Prostate gland (tissue), 2 donors: ENCODE data around the gene GOLGA6C. TPM values are rescaled to one million over a fixed set of nuclear protein-coding genes. Genes with fewer than 3 reads are reported as not detected.

Experiments used
- DNase-seq: peaks from one replicate; pipeline ENCODE4 v3.0.0-alpha.2; 2019; ENCODE audit warnings: low spot score
- H3K27ac ChIP-seq, 2 donors: fragments of 200-600 bp; sonication (generic); 2 replicates each; pipeline ENCODE4 v1.5.1; 2017 to 2019
- H3K27me3 ChIP-seq: fragments of 200-600 bp; sonication (generic); replicated peaks from 2 replicates; pipeline ENCODE4 v1.5.1; 2019; ENCODE audit not compliant: insufficient read depth
- H3K36me3 ChIP-seq, 2 donors: fragments of 200-600 bp; sonication (generic); 1 replicate in 1 of 2; 2 replicates in 1 of 2; pipeline versions ENCODE4 v1.5.1 to v1.8.1; 2017 to 2019
- H3K4me1 ChIP-seq: fragments of 200-600 bp; sonication (generic); replicated peaks from 2 replicates; pipeline ENCODE4 v1.5.1; 2019
- H3K4me3 ChIP-seq, 2 donors: fragments of 200-600 bp; sonication (generic); 2 replicates each; pipeline ENCODE4 v1.5.1; 2017 to 2019
- H3K9me3 ChIP-seq: fragments of 200-600 bp; sonication (generic); 2 replicates; pipeline ENCODE4 v1.5.1; 2017
- CTCF ChIP-seq, 4 experiments: fragments of 200-600 bp in 2 of 4; fragments of 450-650 bp in 2 of 4; sonication (generic) in 2 of 4; IDR thresholded peaks; 1 replicate in 3 of 4; 2 replicates in 1 of 4; pipeline ENCODE4 v1.5.1; 2016 to 2019; ENCODE audit warnings: antibody characterized with exemption in 4 of 4, mild to moderate bottlenecking in 2 of 4, moderate library complexity in 2 of 4
- POLR2A ChIP-seq: fragments of 450-650 bp; IDR thresholded peaks from one replicate; pipeline ENCODE4 v1.6.1; 2016; ENCODE audit warnings: antibody characterized with exemption, mild to moderate bottlenecking
- POLR2AphosphoS5 ChIP-seq: sonication (generic); formaldehyde crosslinking; IDR thresholded peaks from one replicate; pipeline ENCODE4 v1.6.1; 2017; ENCODE audit warnings: antibody characterized with exemption
- WGBS: methylation state at CpG from one replicate; pipeline ENCODE4 v1.1.5; 2018; 5-methylcytosine and 5-hydroxymethylcytosine counted together
- intact Hi-C: fragments of 100-400 bp; cut with DNase I; formaldehyde crosslinking; loops from one replicate; pipeline ENCODE4 v1.14.2; 2022
- total RNA-seq, 2 donors: library from RNA; depleted of rRNA; stranded (reverse); fragments of >200 nt; gene quantifications; one replicate each; pipeline ENCODE4 v1.1.0, GENCODE V29; 2016

The GOLGA6C gene
- total RNA-seq, 2 donors from 2014 or later, result 1.5 TPM; not detected in 1

- Histone ChIP-seq H3K4me1 (no peaks in the 10 kb centered on the region), H3K9me3 (no peaks in the 10 kb centered on the region), H3K27me3 (peaks cover 4% of the 10 kb centered on the region), H3K36me3 (no peaks in the 10 kb centered on the region), H3K4me3 (no peak overlapping the region), H3K27ac (no peak overlapping the region)
- TF ChIP-seq POLR2A (no peak), POLR2AphosphoS5 (no peak), CTCF (IDR thresholded peaks at IDR 0.05) (no peak)
- WGBS, result 79% methylated on average over 5 of the region's 5 CpGs
- intact Hi-C loops, result no loop called here
- no peak for DNase-seq
Measured at GRCh38 chr15:75234191-75234810, 23.8 kb upstream of the GOLGA6C start.

GRCh38 chr15:75235051-75235673 lies 23.0 kb upstream of the GOLGA6C start:
- no peak for DNase-seq
- H3K27me3 ChIP-seq, result peaks cover 4% of the 10 kb centered on the region
- H3K9me3 ChIP-seq, result no peaks in the 10 kb centered on the region
- H3K27ac ChIP-seq, result no peak overlapping the region
- intact Hi-C loops, result no loop called here
- TF ChIP-seq POLR2A (no peak), CTCF (IDR thresholded peaks at IDR 0.05) (no peak), POLR2AphosphoS5 (no peak)
- H3K4me1 ChIP-seq, result no peaks in the 10 kb centered on the region
- no peak overlapping the region for H3K4me3 ChIP-seq
- H3K36me3 ChIP-seq, result no peaks in the 10 kb centered on the region
- WGBS, result 84% methylated on average over 8 of the region's 10 CpGs

- Histone ChIP-seq H3K9me3 (no peaks in the 10 kb centered on the region), H3K27ac (no peak overlapping the region), H3K4me1 (no peaks in the 10 kb centered on the region), H3K27me3 (peaks cover 4% of the 10 kb centered on the region), H3K4me3 (no peak overlapping the region), H3K36me3 (no peaks in the 10 kb centered on the region)
- WGBS, result 80% methylated on average over 11 of the region's 11 CpGs
- intact Hi-C loops, result no loop called here
- no peak for TF ChIP-seq CTCF (IDR thresholded peaks at IDR 0.05)
- no peak for TF ChIP-seq POLR2AphosphoS5
- TF ChIP-seq POLR2A, result no peak
- no peak for DNase-seq
Measured at GRCh38 chr15:75235760-75236729, 22.1 kb upstream of the GOLGA6C start.

GRCh38 chr15:75237316-75237982 lies 20.7 kb upstream of the GOLGA6C start:
- TF ChIP-seq POLR2AphosphoS5 (no peak), POLR2A (no peak), CTCF (IDR thresholded peaks at IDR 0.05) (no peak)
- Histone ChIP-seq H3K27me3 (peaks cover 4% of the 10 kb centered on the region), H3K27ac (no peak overlapping the region), H3K36me3 (no peaks in the 10 kb centered on the region), H3K9me3 (no peaks in the 10 kb centered on the region), H3K4me3 (no peak overlapping the region), H3K4me1 (no peaks in the 10 kb centered on the region)
- no peak for DNase-seq
- WGBS, result 67% methylated on average over 11 of the region's 11 CpGs
- intact Hi-C loops, result no loop called here
